Transverse colon (tissue), 4 donors: Measurements from ENCODE around the gene TTR. TPM values are rescaled to one million over a fixed set of nuclear protein-coding genes. Genes with fewer than 3 reads are reported as not detected.

ENCODE experiments used
- DNase-seq: peaks from one replicate; pipeline ENCODE4 v3.0.0-alpha.2; 2019
- H3K27ac ChIP-seq, 4 donors: fragments of 200-600 bp; sonication (generic); 2 replicates each; pipeline ENCODE4 v1.5.1; 2016 to 2018; ENCODE audit warnings: inconsistent platforms in 4 of 4
- H3K27me3 ChIP-seq: fragments of 200-600 bp; sonication (generic); 2 replicates; pipeline ENCODE4 v1.5.1; 2017; ENCODE audit warnings: inconsistent platforms
- H3K36me3 ChIP-seq, 4 donors: fragments of 200-600 bp; sonication (generic); 2 replicates each; pipeline ENCODE4 v1.5.1; 2017 to 2019; ENCODE audit warnings: inconsistent platforms in 4 of 4
- H3K4me1 ChIP-seq, 4 donors: fragments of 200-600 bp; sonication (generic); 2 replicates each; pipeline ENCODE4 v1.5.1; 2017 to 2020; ENCODE audit warnings: inconsistent platforms in 4 of 4
- H3K4me3 ChIP-seq, 4 donors: fragments of 200-600 bp; sonication (generic); 1 replicate in 1 of 4; 2 replicates in 3 of 4; pipeline versions ENCODE4 v1.5.1 to v1.6.1; 2017 to 2019; ENCODE audit warnings: inconsistent platforms in 4 of 4
- H3K9me3 ChIP-seq, 2 donors: fragments of 200-600 bp; sonication (generic); 2 replicates each; pipeline ENCODE4 v1.5.1; 2017 to 2019; ENCODE audit warnings: inconsistent platforms in 2 of 2
- EP300 ChIP-seq: sonication (generic); formaldehyde crosslinking; IDR thresholded peaks from one replicate; pipeline ENCODE4 v1.6.1; 2017; ENCODE audit warnings: antibody characterized with exemption, low read depth
- POLR2A ChIP-seq: fragments of 450-650 bp; IDR thresholded peaks from one replicate; pipeline ENCODE4 v1.6.1; 2016; ENCODE audit warnings: antibody characterized with exemption, mild to moderate bottlenecking, moderate library complexity
- POLR2AphosphoS5 ChIP-seq, 3 donors: sonication (generic); formaldehyde crosslinking; IDR thresholded peaks; one replicate each; pipeline ENCODE4 v1.6.1; 2016; ENCODE audit warnings: antibody characterized with exemption in 3 of 3
- WGBS, 2 donors: methylation state at CpG; one replicate each; pipeline ENCODE4 v1.1.5; 2018; ENCODE audit warnings: low coverage in 1 of 2; 5-methylcytosine and 5-hydroxymethylcytosine counted together
- in situ Hi-C, 4 donors: fragments of 200-750 bp; cut with MboI; loops; one replicate each; pipeline versions ENCODE4 v1.15.0 to v1.15.1; 2017; ENCODE audit warnings: low sequenced_read_pairs in 3 of 4, low pct_ligation_motif_present in 1 of 4, low pct_unique_long_range_greater_than_20kb in 1 of 4
- intact Hi-C: fragments of 100-400 bp; cut with DNase I; formaldehyde crosslinking; loops from one replicate; pipeline ENCODE4 v1.15.1; 2023; ENCODE audit warnings: low total_unique reads
- total RNA-seq, 4 donors: library from RNA; depleted of rRNA; stranded (reverse); fragments of >200 nt; gene quantifications; one replicate each; pipeline ENCODE4 v1.1.0, GENCODE V29; 2016
- TF ChIP-seq, protein P1 (sequence below), 5 experiments: fragments of 200-600 bp in 3 of 5; fragments of 450-650 bp in 2 of 5; sonication (generic) in 3 of 5; IDR thresholded peaks; 1 replicate in 2 of 5; 2 replicates in 3 of 5; pipeline ENCODE4 v1.5.1; 2016 to 2017; ENCODE audit warnings: antibody characterized with exemption in 5 of 5, inconsistent platforms in 3 of 5, mild to moderate bottlenecking in 2 of 5, moderate library complexity in 1 of 5

The TTR gene
- total RNA-seq, 4 donors from 2014 or later: 0.41 TPM; not detected in 3

DNA sequence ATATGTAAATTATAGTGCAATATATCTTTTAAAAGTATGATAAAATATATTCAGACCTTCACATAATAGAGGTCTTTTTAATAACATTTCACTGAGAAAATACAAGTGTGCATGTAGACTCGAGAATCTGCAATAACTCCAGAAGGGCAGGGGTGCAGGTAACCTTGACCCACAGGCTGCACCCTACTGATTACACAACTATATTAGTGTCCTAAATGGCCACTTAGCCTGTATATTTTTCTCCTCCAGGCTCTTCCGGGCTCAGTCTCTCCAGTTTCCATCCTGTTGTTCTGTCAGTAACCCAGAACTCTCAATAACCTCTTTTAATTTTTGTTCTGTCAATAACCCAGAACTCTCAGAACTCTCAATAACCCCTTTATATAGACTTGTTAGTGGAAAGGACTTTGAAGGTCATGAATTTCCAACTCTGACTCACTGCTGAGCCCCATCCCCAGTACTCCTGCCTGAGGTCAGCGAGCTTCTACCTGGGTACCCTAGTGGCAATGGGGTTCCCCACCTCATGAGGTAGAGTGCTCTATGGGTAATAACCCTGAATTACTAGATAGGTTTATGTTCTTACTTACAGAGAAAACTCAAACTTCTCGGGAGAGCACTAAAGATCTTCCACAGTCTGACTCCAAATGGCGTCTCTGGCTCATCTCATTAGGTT is 8.4 kb upstream of the TTR start:
- Histone ChIP-seq H3K4me1 (peaks cover 0 to 9% (median 0%) of the 10 kb centered on the region in 4 donors), H3K27me3 (no peaks in the 10 kb centered on the region), H3K36me3 (no peaks in the 10 kb centered on the region), H3K9me3 (no peaks in the 10 kb centered on the region), H3K27ac (no peak overlapping the region), H3K4me3 (no peak overlapping the region)
- TF ChIP-seq EP300: no peak
- no peak for TF ChIP-seq POLR2AphosphoS5 (IDR thresholded peaks at IDR 0.05)
- no peak for TF ChIP-seq POLR2A
- TF ChIP-seq, protein P1, sequence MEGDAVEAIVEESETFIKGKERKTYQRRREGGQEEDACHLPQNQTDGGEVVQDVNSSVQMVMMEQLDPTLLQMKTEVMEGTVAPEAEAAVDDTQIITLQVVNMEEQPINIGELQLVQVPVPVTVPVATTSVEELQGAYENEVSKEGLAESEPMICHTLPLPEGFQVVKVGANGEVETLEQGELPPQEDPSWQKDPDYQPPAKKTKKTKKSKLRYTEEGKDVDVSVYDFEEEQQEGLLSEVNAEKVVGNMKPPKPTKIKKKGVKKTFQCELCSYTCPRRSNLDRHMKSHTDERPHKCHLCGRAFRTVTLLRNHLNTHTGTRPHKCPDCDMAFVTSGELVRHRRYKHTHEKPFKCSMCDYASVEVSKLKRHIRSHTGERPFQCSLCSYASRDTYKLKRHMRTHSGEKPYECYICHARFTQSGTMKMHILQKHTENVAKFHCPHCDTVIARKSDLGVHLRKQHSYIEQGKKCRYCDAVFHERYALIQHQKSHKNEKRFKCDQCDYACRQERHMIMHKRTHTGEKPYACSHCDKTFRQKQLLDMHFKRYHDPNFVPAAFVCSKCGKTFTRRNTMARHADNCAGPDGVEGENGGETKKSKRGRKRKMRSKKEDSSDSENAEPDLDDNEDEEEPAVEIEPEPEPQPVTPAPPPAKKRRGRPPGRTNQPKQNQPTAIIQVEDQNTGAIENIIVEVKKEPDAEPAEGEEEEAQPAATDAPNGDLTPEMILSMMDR (IDR thresholded peaks at IDR 0.05): no peak
- 73 to 75% methylated on average over 5 of the region's 5 CpGs for WGBS, 2 donors
- in situ Hi-C loops (no loop called here), intact Hi-C loops (no loop called here)
- no peak for DNase-seq

DNA sequence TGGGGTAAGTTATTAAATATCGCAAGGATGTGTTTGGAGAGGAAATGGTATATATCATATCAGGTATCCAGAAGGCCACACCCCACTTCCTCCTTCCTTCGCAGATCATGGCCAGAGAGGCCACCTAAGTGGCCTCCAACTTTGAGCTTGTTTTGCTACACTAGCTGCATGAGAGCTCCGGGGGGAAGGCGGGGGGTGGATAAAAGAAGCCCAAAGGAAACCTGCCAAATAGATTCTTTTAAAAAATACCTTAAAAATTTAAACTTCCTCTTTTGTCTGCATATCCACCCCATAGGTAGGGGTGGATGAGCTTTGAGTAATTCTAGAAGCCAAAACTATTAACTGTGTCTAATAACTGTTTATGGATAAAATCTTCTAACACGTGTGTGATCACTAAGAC is 5.7 kb upstream of the TTR start:
- H3K27me3 ChIP-seq: no peaks in the 10 kb centered on the region
- in situ Hi-C loops: no loop called here
- no peaks in the 10 kb centered on the region for H3K9me3 ChIP-seq
- no peak overlapping the region for H3K4me3 ChIP-seq
- H3K36me3 ChIP-seq: no peaks in the 10 kb centered on the region
- WGBS, 2 donors: 69 to 85% methylated on average over 3 to 5 of the region's 5 CpGs
- DNase-seq: no peak
- H3K4me1 ChIP-seq: peaks cover 0 to 9% (median 0%) of the 10 kb centered on the region in 4 donors
- intact Hi-C loops: no loop called here
- TF ChIP-seq POLR2AphosphoS5 (IDR thresholded peaks at IDR 0.05) (no peak), EP300 (no peak), POLR2A (no peak)
- TF ChIP-seq, protein P1 (IDR thresholded peaks at IDR 0.05): no peak
- no peak overlapping the region for H3K27ac ChIP-seq

DNA sequence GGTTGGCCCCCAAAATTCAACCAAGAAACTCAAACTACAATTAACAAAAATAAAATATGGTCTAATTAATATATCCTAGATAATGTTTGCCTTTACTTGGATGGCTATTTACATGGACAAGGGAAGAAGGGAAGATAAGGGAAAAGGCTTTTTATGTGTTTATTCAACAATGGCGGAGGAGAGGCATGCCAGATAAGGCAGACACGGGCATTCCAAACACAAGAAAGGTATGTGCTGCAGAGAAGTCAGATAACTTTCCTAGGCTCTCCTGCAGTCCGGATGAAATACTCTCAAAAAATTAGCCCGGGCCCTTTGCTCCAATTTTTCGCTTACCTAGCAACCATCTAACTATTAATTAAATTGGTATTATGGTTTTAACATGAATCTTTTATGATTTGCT is 5.1 kb upstream of the TTR start:
- no peak overlapping the region for H3K27ac ChIP-seq
- intact Hi-C loops: no loop called here
- 82 to 87% methylated on average over 5 of the region's 5 CpGs for WGBS, 2 donors

DNA sequence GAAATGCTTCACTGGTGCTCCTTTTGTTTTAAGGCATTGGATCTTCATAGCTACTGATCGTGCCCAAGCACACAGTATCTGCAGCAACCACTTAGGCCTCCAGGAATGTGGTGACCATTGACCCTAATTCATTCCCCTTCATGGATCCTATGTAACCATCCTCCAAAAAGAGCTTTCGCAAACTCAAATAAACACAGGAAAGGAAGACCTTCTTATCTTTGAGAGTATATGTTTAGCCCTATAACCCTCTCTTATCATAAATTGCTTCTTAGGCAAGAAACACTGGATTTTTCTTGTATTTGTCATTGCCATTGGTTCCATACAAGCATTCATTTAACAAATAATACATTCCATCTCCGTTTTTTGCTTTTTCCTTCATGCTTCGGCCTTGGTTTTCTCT is 4.1 kb upstream of the TTR start:
- Histone ChIP-seq H3K27me3 (no peaks in the 10 kb centered on the region), H3K9me3 (no peaks in the 10 kb centered on the region), H3K27ac (no peak overlapping the region), H3K4me3 (no peak overlapping the region), H3K36me3 (no peaks in the 10 kb centered on the region), H3K4me1 (no peaks in the 10 kb centered on the region)
- DNase-seq: no peak
- in situ Hi-C loops: no loop called here
- WGBS, 2 donors: 78 to 83% methylated on average over 4 of the region's 4 CpGs
- intact Hi-C loops: no loop called here
- TF ChIP-seq, protein P1 (IDR thresholded peaks at IDR 0.05): no peak
- TF ChIP-seq POLR2A (no peak), EP300 (no peak), POLR2AphosphoS5 (IDR thresholded peaks at IDR 0.05) (no peak)

More for the DNA sequence above, 5.1 kb upstream of the TTR start:
- no peaks in the 10 kb centered on the region for H3K36me3 ChIP-seq
- in situ Hi-C loops: no loop called here
- DNase-seq: no peak
- H3K4me1 ChIP-seq: peaks cover 0 to 5% (median 0%) of the 10 kb centered on the region in 4 donors
- H3K27me3 ChIP-seq: no peaks in the 10 kb centered on the region
- TF ChIP-seq, protein P1 (IDR thresholded peaks at IDR 0.05): no peak
- TF ChIP-seq POLR2AphosphoS5 (IDR thresholded peaks at IDR 0.05) (no peak), POLR2A (no peak), EP300 (no peak)
- H3K9me3 ChIP-seq: no peaks in the 10 kb centered on the region
- no peak overlapping the region for H3K4me3 ChIP-seq
